ENCODE data around the gene PACRG. TPM values are rescaled to one million over a fixed set of nuclear protein-coding genes. Genes with fewer than 3 reads are reported as not detected.

PACRG gene
- polyA plus RNA-seq, 1 donor (not counting 4 experiments of a cell fraction or from before 2014, with no cell fraction given) = 0.31 TPM

GRCh38 chr6:163165922-163166321 lies 438.1 kb downstream of the PACRG start:
- dilution Hi-C loops (cut with MboI; ENCODE audit: extremely low pct_ligation_motif_present, low sequenced_read_pairs) = no loop called here
- H3K27ac ChIP-seq (ENCODE audit: control insufficient read depth, insufficient read depth, low read length) = no peak overlapping the region
- no peaks in the 10 kb centered on the region for H3K36me3 ChIP-seq (ENCODE audit: control insufficient read depth in 2 of 2, extremely low read depth in 1 of 2, insufficient read depth in 2 of 2, low read length in 2 of 2)
- FAIRE-seq (no peak), DNase-seq (ENCODE audit: low read depth, low spot score) (no peak)
- TF ChIP-seq EZH2 (IDR thresholded peaks at IDR 0.05; ENCODE audit: low read length) = no peak
- TF ChIP-seq CTCF (optimal IDR thresholded peaks at IDR 0.05 in 1 of 3, IDR thresholded peaks at IDR 0.05 in 1 of 3, conservative IDR thresholded peaks at IDR 0.05 in 1 of 3; ENCODE audit: extremely low read depth in 1 of 3, insufficient read depth in 2 of 3, low read length in 3 of 3) = no peak
- H3K4me3 ChIP-seq (ENCODE audit: control insufficient read depth in 2 of 3, extremely low read depth in 1 of 3, insufficient read depth in 2 of 3, low read depth in 1 of 3, low read length in 3 of 3) = no peak overlapping the region
- H4K20me1 ChIP-seq (ENCODE audit: control insufficient read depth, extremely low read depth, insufficient read depth, low read length) = no peaks in the 10 kb centered on the region
- H3K9me3 ChIP-seq (ENCODE audit: control insufficient read depth, low read depth, low read length) = no peaks in the 10 kb centered on the region
- H3K9ac ChIP-seq (ENCODE audit: control insufficient read depth, extremely low read depth, insufficient read depth, low read length) = no peak overlapping the region
- no peak overlapping the region for H2AFZ ChIP-seq (ENCODE audit: control insufficient read depth, low read length)
- H3K4me2 ChIP-seq (ENCODE audit: control insufficient read depth, extremely low read depth, insufficient read depth, low read depth, low read length) = no peak overlapping the region
- H3K79me2 ChIP-seq (ENCODE audit: control insufficient read depth, insufficient read depth, low read length) = no peaks in the 10 kb centered on the region
- H3K4me1 ChIP-seq (ENCODE audit: control insufficient read depth, extremely low read depth, insufficient read depth, low read length) = no peaks in the 10 kb centered on the region
- no peaks in the 10 kb centered on the region for H3K9me1 ChIP-seq (ENCODE audit: control insufficient read depth, extremely low read depth, insufficient read depth, low read length)
- H3K27me3 ChIP-seq (ENCODE audit: control insufficient read depth, extremely low read depth, insufficient read depth, low read length) = no peaks in the 10 kb centered on the region

- Histone ChIP-seq H3K4me1 (ENCODE audit: control insufficient read depth, extremely low read depth, insufficient read depth, low read length) (no peaks in the 10 kb centered on the region), H3K4me2 (ENCODE audit: control insufficient read depth, extremely low read depth, insufficient read depth, low read depth, low read length) (no peak overlapping the region), H4K20me1 (ENCODE audit: control insufficient read depth, extremely low read depth, insufficient read depth, low read length) (no peaks in the 10 kb centered on the region), H2AFZ (ENCODE audit: control insufficient read depth, low read length) (no peak overlapping the region), H3K27ac (ENCODE audit: control insufficient read depth, insufficient read depth, low read length) (no peak overlapping the region), H3K9ac (ENCODE audit: control insufficient read depth, extremely low read depth, insufficient read depth, low read length) (no peak overlapping the region), H3K4me3 (ENCODE audit: control insufficient read depth in 2 of 3, extremely low read depth in 1 of 3, insufficient read depth in 2 of 3, low read depth in 1 of 3, low read length in 3 of 3) (no peak overlapping the region), H3K9me1 (ENCODE audit: control insufficient read depth, extremely low read depth, insufficient read depth, low read length) (no peaks in the 10 kb centered on the region), H3K27me3 (ENCODE audit: control insufficient read depth, extremely low read depth, insufficient read depth, low read length) (no peaks in the 10 kb centered on the region), H3K79me2 (ENCODE audit: control insufficient read depth, insufficient read depth, low read length) (no peaks in the 10 kb centered on the region), H3K9me3 (ENCODE audit: control insufficient read depth, low read depth, low read length) (no peaks in the 10 kb centered on the region), H3K36me3 (ENCODE audit: control insufficient read depth in 2 of 2, extremely low read depth in 1 of 2, insufficient read depth in 2 of 2, low read length in 2 of 2) (no peaks in the 10 kb centered on the region)
- TF ChIP-seq EZH2 (IDR thresholded peaks at IDR 0.05; ENCODE audit: low read length) (no peak), CTCF (optimal IDR thresholded peaks at IDR 0.05 in 1 of 3, IDR thresholded peaks at IDR 0.05 in 1 of 3, conservative IDR thresholded peaks at IDR 0.05 in 1 of 3; ENCODE audit: extremely low read depth in 1 of 3, insufficient read depth in 2 of 3, low read length in 3 of 3) (no peak)
- DNase-seq (ENCODE audit: low read depth, low spot score) (no peak), FAIRE-seq (no peak)
- dilution Hi-C loops (cut with MboI; ENCODE audit: extremely low pct_ligation_motif_present, low sequenced_read_pairs) = no loop called here
Observed at GRCh38 chr6:163166507-163166906, 438.7 kb downstream of the PACRG start.
